GM18511 (cell line): ENCODE results near the gene GRHL1.

Source experiments
- ATAC-seq: cut with Tn5 transposase; IDR thresholded peaks from one replicate; pipeline ENCODE4 v1.9.1; 2021; ENCODE audit warnings: mild to moderate bottlenecking, moderate library complexity; ENCODE audit not compliant: unreplicated experiment

GRHL1 gene

GRCh38 chr2:9992427-9993187 is 41.1 kb downstream of the GRHL1 start:
- ATAC-seq: no peak

- ATAC-seq: no peak
Measured at GRCh38 chr2:9993488-9994165, 42.1 kb downstream of the GRHL1 start.

GRCh38 chr2:9994462-9994861 is 43.0 kb downstream of the GRHL1 start:
- no peak for ATAC-seq

GRCh38 chr2:9995059-9995458 is 43.6 kb downstream of the GRHL1 start:
- no peak for ATAC-seq

- no peak for ATAC-seq
Measured at GRCh38 chr2:9996321-9996720, 44.8 kb downstream of the GRHL1 start.

GRCh38 chr2:9997936-9998335 is 46.4 kb downstream of the GRHL1 start:
- no peak for ATAC-seq

- ATAC-seq: no peak
Measured at GRCh38 chr2:9998916-9999654, 47.6 kb downstream of the GRHL1 start.

- no peak for ATAC-seq
Measured at GRCh38 chr2:9999693-10000092, 48.2 kb downstream of the GRHL1 start.

- no peak for ATAC-seq
Measured at GRCh38 chr2:10000541-10000940, 49.0 kb downstream of the GRHL1 start.

GRCh38 chr2:10001586-10001985 is 50.1 kb downstream of the GRHL1 start:
- ATAC-seq: no peak

GRCh38 chr2:10002109-10002508 is 50.6 kb downstream of the GRHL1 start:
- no peak for ATAC-seq

- ATAC-seq: no peak
Measured at GRCh38 chr2:10002681-10003080, 51.2 kb downstream of the GRHL1 start.

GRCh38 chr2:10003206-10004125 is 52.0 kb downstream of the GRHL1 start:
- no peak for ATAC-seq

GRCh38 chr2:10004401-10004800 is 52.9 kb downstream of the GRHL1 start:
- ATAC-seq: no peak

- ATAC-seq: no peak
Measured at GRCh38 chr2:10004836-10005235, 53.3 kb downstream of the GRHL1 start.

GRCh38 chr2:10005461-10006235 is 54.2 kb downstream of the GRHL1 start:
- no peak for ATAC-seq

- ATAC-seq: no peak
Measured at GRCh38 chr2:10006236-10007161, 55.0 kb downstream of the GRHL1 start.

GRCh38 chr2:10007435-10007834 is 55.9 kb downstream of the GRHL1 start:
- no peak for ATAC-seq
